HEK293 (cell line): Measurements from ENCODE around the gene CARD10.

Experiments used
- CTCF ChIA-PET: fragments of 350-600 bp; formaldehyde crosslinking; extraction: SDS; loops from one replicate; lab custom pipeline; 2021; ENCODE audit warnings: antibody characterized with exemption; lab: Yijun Ruan, JAX
- POLR2A ChIA-PET: fragments of 300-600 bp; formaldehyde crosslinking; extraction: SDS; loops from one replicate; lab custom pipeline; 2020; ENCODE audit warnings: antibody characterized with exemption, inconsistent platforms; lab: Yijun Ruan, JAX
- H3K27ac ChIP-seq: fragments of 200-500 bp; sonication (Bioruptor generic); 2 replicates; pipeline ENCODE4 v1.5.1; 2014; ENCODE audit warnings: low read depth, low read length, control low read depth, inconsistent platforms; ENCODE audit errors: extremely low read depth
- H3K36me3 ChIP-seq, 2 experiments: fragments of 200-500 bp in 1 of 2; sonication (Bioruptor generic) in 1 of 2; 1 replicate in 1 of 2; 2 replicates in 1 of 2; pipeline ENCODE4 v1.5.1; 2014 to 2017; ENCODE audit warnings: inconsistent platforms in 2 of 2, low read length in 2 of 2; ENCODE audit not compliant: control insufficient read depth in 2 of 2, insufficient read depth in 1 of 2
- H3K4me1 ChIP-seq: fragments of 200-500 bp; sonication (Bioruptor generic); 2 replicates; pipeline ENCODE4 v1.5.1; 2014; ENCODE audit warnings: mild to moderate bottlenecking, low read length, inconsistent platforms; ENCODE audit not compliant: control insufficient read depth, insufficient read depth
- H3K4me3 ChIP-seq: 2 replicates; pipeline ENCODE4 v1.5.1; 2011; ENCODE audit warnings: low read depth, mild to moderate bottlenecking, control low read depth, low read length, moderate library complexity
- H3K9me3 ChIP-seq: fragments of 200-500 bp; sonication (Bioruptor generic); 2 replicates; pipeline ENCODE4 v1.5.1; 2014; ENCODE audit warnings: low read depth, low read length, inconsistent platforms; ENCODE audit not compliant: control insufficient read depth, insufficient read depth
- FEZF1 ChIP-seq: fragments of 450-650 bp; formaldehyde crosslinking; IDR thresholded peaks from 2 replicates; pipeline ENCODE4 v1.5.1; 2016; ENCODE audit warnings: missing biosample characterization, missing genetic modification characterization
- GFI1B ChIP-seq: fragments of 450-650 bp; formaldehyde crosslinking; IDR thresholded peaks from 2 replicates; pipeline ENCODE4 v1.5.1; 2016; ENCODE audit warnings: missing biosample characterization, missing genetic modification characterization
- GLI4 ChIP-seq: fragments of 450-650 bp; formaldehyde crosslinking; IDR thresholded peaks from 2 replicates; pipeline ENCODE4 v1.5.1; 2016; ENCODE audit warnings: missing biosample characterization, missing genetic modification characterization
- IKZF3 ChIP-seq: fragments of 450-650 bp; IDR thresholded peaks from 2 replicates; pipeline ENCODE4 v1.5.0; 2018; ENCODE audit warnings: missing biosample characterization, mild to moderate bottlenecking, missing genetic modification characterization, moderate library complexity
- KLF1 ChIP-seq: fragments of 450-650 bp; formaldehyde crosslinking; IDR thresholded peaks from 2 replicates; pipeline ENCODE4 v1.5.1; 2016; ENCODE audit warnings: missing biosample characterization, missing genetic modification characterization
- MYNN ChIP-seq: fragments of 450-650 bp; formaldehyde crosslinking; IDR thresholded peaks from 2 replicates; pipeline ENCODE4 v1.5.1; 2016; ENCODE audit warnings: missing biosample characterization, missing genetic modification characterization, borderline replicate concordance
- RBAK ChIP-seq: fragments of 450-650 bp; formaldehyde crosslinking; IDR thresholded peaks from 2 replicates; pipeline ENCODE4 v1.5.1; 2016; ENCODE audit warnings: missing biosample characterization, missing genetic modification characterization
- YY2 ChIP-seq: fragments of 450-650 bp; formaldehyde crosslinking; IDR thresholded peaks from 2 replicates; pipeline ENCODE4 v1.5.1; 2016; ENCODE audit warnings: missing biosample characterization, missing genetic modification characterization
- ZBTB48 ChIP-seq: fragments of 450-650 bp; formaldehyde crosslinking; IDR thresholded peaks from 2 replicates; pipeline ENCODE4 v1.5.1; 2016; ENCODE audit warnings: missing biosample characterization, missing genetic modification characterization
- ZFHX2 ChIP-seq: fragments of 450-650 bp; formaldehyde crosslinking; conservative IDR thresholded peaks from 2 replicates; pipeline ENCODE4 v1.5.1; 2016; ENCODE audit warnings: missing biosample characterization, missing genetic modification characterization
- ZFP41 ChIP-seq: fragments of 450-650 bp; formaldehyde crosslinking; IDR thresholded peaks from 2 replicates; pipeline ENCODE4 v1.5.1; 2016; ENCODE audit warnings: missing biosample characterization, missing genetic modification characterization, borderline replicate concordance
- ZNF10 ChIP-seq: fragments of 450-650 bp; formaldehyde crosslinking; IDR thresholded peaks from 2 replicates; pipeline ENCODE4 v1.5.1; 2017; ENCODE audit warnings: missing biosample characterization, missing genetic modification characterization
- ZNF114 ChIP-seq: fragments of 450-650 bp; formaldehyde crosslinking; IDR thresholded peaks from 2 replicates; pipeline ENCODE4 v1.5.0; 2017; ENCODE audit warnings: missing biosample characterization, missing genetic modification characterization
- ZNF2 ChIP-seq: fragments of 450-650 bp; formaldehyde crosslinking; IDR thresholded peaks from 2 replicates; pipeline ENCODE4 v1.5.1; 2016; ENCODE audit warnings: missing biosample characterization, missing genetic modification characterization
- ZNF239 ChIP-seq: fragments of 450-650 bp; formaldehyde crosslinking; IDR thresholded peaks from 2 replicates; pipeline ENCODE4 v1.5.1; 2016; ENCODE audit warnings: missing biosample characterization, missing genetic modification characterization
- ZNF302 ChIP-seq: fragments of 450-650 bp; formaldehyde crosslinking; IDR thresholded peaks from 2 replicates; pipeline ENCODE4 v1.5.1; 2016; ENCODE audit warnings: missing biosample characterization, missing genetic modification characterization, low read depth
- ZNF354C ChIP-seq: fragments of 450-650 bp; formaldehyde crosslinking; IDR thresholded peaks from 2 replicates; pipeline ENCODE4 v1.5.1; 2016; ENCODE audit warnings: missing biosample characterization, missing genetic modification characterization, low read depth, borderline replicate concordance
- ZNF366 ChIP-seq: fragments of 450-650 bp; formaldehyde crosslinking; conservative IDR thresholded peaks from 2 replicates; pipeline ENCODE4 v1.5.1; 2016; ENCODE audit warnings: missing biosample characterization, missing genetic modification characterization
- ZNF416 ChIP-seq: fragments of 450-650 bp; formaldehyde crosslinking; IDR thresholded peaks from 2 replicates; pipeline ENCODE4 v1.5.1; 2016; ENCODE audit warnings: missing biosample characterization, missing genetic modification characterization
- ZNF549 ChIP-seq: fragments of 450-650 bp; IDR thresholded peaks from 2 replicates; pipeline ENCODE4 v1.5.1; 2018; ENCODE audit warnings: missing biosample characterization, missing genetic modification characterization, mild to moderate bottlenecking, inconsistent platforms, moderate library complexity
- ZNF600 ChIP-seq: fragments of 450-650 bp; formaldehyde crosslinking; IDR thresholded peaks from 2 replicates; pipeline ENCODE4 v1.5.1; 2016; ENCODE audit warnings: missing biosample characterization, missing genetic modification characterization
- ZNF768 ChIP-seq: fragments of 450-650 bp; formaldehyde crosslinking; IDR thresholded peaks from 2 replicates; pipeline ENCODE4 v1.5.1; 2018; ENCODE audit warnings: missing biosample characterization, mild to moderate bottlenecking, missing genetic modification characterization
- ZNF777 ChIP-seq: fragments of 450-650 bp; formaldehyde crosslinking; IDR thresholded peaks from 2 replicates; pipeline ENCODE4 v1.5.1; 2017; ENCODE audit warnings: missing biosample characterization, missing genetic modification characterization, borderline replicate concordance
- TF ChIP-seq, protein P1 (sequence below): fragments of 450-650 bp; formaldehyde crosslinking; IDR thresholded peaks from 2 replicates; pipeline ENCODE4 v1.5.1; 2017; ENCODE audit warnings: missing biosample characterization, missing genetic modification characterization
- TF ChIP-seq, protein P2 (sequence below): fragments of 450-650 bp; formaldehyde crosslinking; IDR thresholded peaks from 2 replicates; pipeline ENCODE4 v1.5.1; 2016; ENCODE audit warnings: missing biosample characterization, missing genetic modification characterization, low read depth
- TF ChIP-seq, protein P3 (sequence below): fragments of 450-650 bp; formaldehyde crosslinking; IDR thresholded peaks from 2 replicates; pipeline ENCODE4 v1.5.1; 2016; ENCODE audit warnings: missing biosample characterization, missing genetic modification characterization
- TF ChIP-seq, protein P4 (sequence below): fragments of 450-650 bp; formaldehyde crosslinking; IDR thresholded peaks from 2 replicates; pipeline ENCODE4 v1.5.1; 2016; ENCODE audit warnings: missing biosample characterization, missing genetic modification characterization, low read depth
- TF ChIP-seq, protein P5 (sequence below): fragments of 450-650 bp; formaldehyde crosslinking; IDR thresholded peaks from 2 replicates; pipeline ENCODE4 v1.5.1; 2016; ENCODE audit warnings: missing biosample characterization, missing genetic modification characterization

CARD10 gene

DNA sequence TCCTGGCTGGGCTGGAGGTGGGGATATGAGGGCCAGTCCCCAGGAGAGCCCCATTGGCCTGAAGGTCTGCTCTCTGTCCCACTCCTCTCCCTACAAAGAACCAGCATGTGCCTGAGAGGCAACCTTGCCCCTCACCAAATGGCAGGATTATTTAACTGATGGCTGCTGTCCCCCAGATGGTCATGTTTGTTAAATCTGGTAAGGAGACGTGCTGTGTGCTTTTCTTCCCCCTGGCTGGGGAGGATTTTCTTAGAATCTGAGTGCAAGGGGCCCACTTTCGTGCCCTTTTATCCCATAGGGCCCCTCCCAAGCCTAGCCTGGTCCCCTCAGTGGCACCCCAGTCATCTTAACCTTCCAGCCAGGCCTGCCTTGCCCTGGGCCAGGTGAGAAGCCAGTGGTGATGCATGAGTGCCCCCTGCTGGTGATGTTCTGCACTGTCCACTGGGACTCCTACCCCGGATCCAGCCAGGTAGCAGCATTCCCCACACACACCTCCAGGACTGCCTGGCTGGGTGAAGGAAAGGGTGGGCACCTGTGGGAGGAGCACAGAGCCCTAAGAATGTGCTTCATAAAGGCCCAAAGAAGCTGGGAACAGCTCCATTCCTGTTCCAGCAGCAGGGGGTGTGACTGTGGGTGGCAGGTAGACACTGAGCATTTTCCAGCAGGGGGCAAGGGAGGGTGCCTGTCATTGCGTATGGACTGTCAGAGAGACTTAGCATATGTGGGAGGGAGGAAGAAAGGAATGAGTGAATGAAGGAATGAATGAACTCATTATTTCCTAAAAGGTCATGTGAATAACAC is 61.9 kb downstream of the CARD10 start (continued):
- TF ChIP-seq, protein P1, sequence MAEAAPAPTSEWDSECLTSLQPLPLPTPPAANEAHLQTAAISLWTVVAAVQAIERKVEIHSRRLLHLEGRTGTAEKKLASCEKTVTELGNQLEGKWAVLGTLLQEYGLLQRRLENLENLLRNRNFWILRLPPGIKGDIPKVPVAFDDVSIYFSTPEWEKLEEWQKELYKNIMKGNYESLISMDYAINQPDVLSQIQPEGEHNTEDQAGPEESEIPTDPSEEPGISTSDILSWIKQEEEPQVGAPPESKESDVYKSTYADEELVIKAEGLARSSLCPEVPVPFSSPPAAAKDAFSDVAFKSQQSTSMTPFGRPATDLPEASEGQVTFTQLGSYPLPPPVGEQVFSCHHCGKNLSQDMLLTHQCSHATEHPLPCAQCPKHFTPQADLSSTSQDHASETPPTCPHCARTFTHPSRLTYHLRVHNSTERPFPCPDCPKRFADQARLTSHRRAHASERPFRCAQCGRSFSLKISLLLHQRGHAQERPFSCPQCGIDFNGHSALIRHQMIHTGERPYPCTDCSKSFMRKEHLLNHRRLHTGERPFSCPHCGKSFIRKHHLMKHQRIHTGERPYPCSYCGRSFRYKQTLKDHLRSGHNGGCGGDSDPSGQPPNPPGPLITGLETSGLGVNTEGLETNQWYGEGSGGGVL (tag by site-specific recombination), result no peak
- TF ChIP-seq, protein P2, sequence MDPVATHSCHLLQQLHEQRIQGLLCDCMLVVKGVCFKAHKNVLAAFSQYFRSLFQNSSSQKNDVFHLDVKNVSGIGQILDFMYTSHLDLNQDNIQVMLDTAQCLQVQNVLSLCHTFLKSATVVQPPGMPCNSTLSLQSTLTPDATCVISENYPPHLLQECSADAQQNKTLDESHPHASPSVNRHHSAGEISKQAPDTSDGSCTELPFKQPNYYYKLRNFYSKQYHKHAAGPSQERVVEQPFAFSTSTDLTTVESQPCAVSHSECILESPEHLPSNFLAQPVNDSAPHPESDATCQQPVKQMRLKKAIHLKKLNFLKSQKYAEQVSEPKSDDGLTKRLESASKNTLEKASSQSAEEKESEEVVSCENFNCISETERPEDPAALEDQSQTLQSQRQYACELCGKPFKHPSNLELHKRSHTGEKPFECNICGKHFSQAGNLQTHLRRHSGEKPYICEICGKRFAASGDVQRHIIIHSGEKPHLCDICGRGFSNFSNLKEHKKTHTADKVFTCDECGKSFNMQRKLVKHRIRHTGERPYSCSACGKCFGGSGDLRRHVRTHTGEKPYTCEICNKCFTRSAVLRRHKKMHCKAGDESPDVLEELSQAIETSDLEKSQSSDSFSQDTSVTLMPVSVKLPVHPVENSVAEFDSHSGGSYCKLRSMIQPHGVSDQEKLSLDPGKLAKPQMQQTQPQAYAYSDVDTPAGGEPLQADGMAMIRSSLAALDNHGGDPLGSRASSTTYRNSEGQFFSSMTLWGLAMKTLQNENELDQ, result no peak
- TF ChIP-seq GLI4 (tag by site-specific recombination) (no peak), ZNF2 (tag by site-specific recombination) (peak; percentile 57; the same call in 1 of the 2 replicates), KLF1 (no peak), ZFHX2 (tag by site-specific recombination) (peak; percentile 62), ZNF354C (tag by site-specific recombination) (no peak), FEZF1 (tag by site-specific recombination) (no peak), ZNF366 (no peak), ZNF302 (no peak), ZNF777 (tag by site-specific recombination) (no peak), ZNF768 (tag by site-specific recombination) (no peak), ZNF10 (tag by site-specific recombination) (no peak), MYNN (tag by site-specific recombination) (no peak), ZNF416 (tag by site-specific recombination) (no peak)
- TF ChIP-seq, protein P3, sequence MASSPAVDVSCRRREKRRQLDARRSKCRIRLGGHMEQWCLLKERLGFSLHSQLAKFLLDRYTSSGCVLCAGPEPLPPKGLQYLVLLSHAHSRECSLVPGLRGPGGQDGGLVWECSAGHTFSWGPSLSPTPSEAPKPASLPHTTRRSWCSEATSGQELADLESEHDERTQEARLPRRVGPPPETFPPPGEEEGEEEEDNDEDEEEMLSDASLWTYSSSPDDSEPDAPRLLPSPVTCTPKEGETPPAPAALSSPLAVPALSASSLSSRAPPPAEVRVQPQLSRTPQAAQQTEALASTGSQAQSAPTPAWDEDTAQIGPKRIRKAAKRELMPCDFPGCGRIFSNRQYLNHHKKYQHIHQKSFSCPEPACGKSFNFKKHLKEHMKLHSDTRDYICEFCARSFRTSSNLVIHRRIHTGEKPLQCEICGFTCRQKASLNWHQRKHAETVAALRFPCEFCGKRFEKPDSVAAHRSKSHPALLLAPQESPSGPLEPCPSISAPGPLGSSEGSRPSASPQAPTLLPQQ, result 0 out of 2 replicates have a peak, but pooled peaks have one; percentile 29
- TF ChIP-seq, protein P4, sequence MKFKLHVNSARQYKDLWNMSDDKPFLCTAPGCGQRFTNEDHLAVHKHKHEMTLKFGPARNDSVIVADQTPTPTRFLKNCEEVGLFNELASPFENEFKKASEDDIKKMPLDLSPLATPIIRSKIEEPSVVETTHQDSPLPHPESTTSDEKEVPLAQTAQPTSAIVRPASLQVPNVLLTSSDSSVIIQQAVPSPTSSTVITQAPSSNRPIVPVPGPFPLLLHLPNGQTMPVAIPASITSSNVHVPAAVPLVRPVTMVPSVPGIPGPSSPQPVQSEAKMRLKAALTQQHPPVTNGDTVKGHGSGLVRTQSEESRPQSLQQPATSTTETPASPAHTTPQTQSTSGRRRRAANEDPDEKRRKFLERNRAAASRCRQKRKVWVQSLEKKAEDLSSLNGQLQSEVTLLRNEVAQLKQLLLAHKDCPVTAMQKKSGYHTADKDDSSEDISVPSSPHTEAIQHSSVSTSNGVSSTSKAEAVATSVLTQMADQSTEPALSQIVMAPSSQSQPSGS (tag by site-specific recombination), result no peak

DNA sequence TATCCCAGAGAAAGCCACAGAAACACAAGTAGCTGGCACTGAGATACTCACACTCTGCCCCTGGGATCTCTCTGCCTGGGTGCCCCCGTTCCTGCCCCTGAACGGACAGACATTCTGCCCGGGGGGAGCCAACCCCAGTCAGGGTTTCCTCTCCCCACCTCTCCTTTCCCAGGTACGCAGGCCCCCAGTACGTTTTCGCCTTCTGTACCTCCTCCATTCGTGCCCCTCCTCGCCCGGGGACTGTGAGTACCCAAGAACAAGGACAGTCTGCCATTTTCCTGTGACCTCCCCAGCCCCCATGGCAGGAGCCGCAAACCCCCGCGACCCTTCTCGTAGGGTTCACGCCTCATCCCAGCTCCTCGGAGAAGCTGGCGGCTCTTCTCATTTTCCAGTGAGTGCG is 62.9 kb downstream of the CARD10 start:
- H3K9me3 ChIP-seq, result no peaks in the 10 kb centered on the region
- H3K4me3 ChIP-seq, result no peak overlapping the region
- ChIA-PET CTCF (interaction anchor here (0.5 to 6.2 kb wide), 29 partner anchors 9 to 494 kb away, joined by 3 to 273 read pairs (median 5); no protein-coding TSS in a partner anchor), POLR2A (interaction anchor here (0.7 to 2.2 kb wide), 3 partner anchors 24 to 140 kb away, joined by 4 to 16 read pairs (median 4); no protein-coding TSS in a partner anchor)
- no peaks in the 10 kb centered on the region for H3K36me3 ChIP-seq
- H3K4me1 ChIP-seq, result 0 out of 2 replicates have a peak, but pooled peaks cover 4% of the 10 kb centered on the region
- no peak overlapping the region for H3K27ac ChIP-seq
- TF ChIP-seq ZNF114 (tag by site-specific recombination), result no peak
- no peak for TF ChIP-seq ZNF239 (tag by site-specific recombination)
- no peak for TF ChIP-seq ZFP41 (tag by site-specific recombination)
- no peak for TF ChIP-seq YY2 (tag by site-specific recombination)
- TF ChIP-seq IKZF3 (tag by site-specific recombination), result no peak
- TF ChIP-seq ZNF600 (tag by site-specific recombination), result no peak
- TF ChIP-seq ZNF549 (tag by site-specific recombination), result no peak
- TF ChIP-seq RBAK (tag by site-specific recombination), result no peak
- no peak for TF ChIP-seq ZBTB48 (tag by site-specific recombination)
- no peak for TF ChIP-seq GFI1B (tag by site-specific recombination)
- TF ChIP-seq, protein P5, sequence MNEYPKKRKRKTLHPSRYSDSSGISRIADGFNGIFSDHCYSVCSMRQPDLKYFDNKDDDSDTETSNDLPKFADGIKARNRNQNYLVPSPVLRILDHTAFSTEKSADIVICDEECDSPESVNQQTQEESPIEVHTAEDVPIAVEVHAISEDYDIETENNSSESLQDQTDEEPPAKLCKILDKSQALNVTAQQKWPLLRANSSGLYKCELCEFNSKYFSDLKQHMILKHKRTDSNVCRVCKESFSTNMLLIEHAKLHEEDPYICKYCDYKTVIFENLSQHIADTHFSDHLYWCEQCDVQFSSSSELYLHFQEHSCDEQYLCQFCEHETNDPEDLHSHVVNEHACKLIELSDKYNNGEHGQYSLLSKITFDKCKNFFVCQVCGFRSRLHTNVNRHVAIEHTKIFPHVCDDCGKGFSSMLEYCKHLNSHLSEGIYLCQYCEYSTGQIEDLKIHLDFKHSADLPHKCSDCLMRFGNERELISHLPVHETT (tag by site-specific recombination), result no peak
